Vagina (tissue), 2 donors: Measurements from ENCODE around the gene RFK.

Experiments
- POLR2A ChIP-seq, 2 donors: fragments of 450-650 bp; IDR thresholded peaks; one replicate each; pipeline ENCODE4 v1.6.1; 2017; ENCODE audit warnings: antibody characterized with exemption in 2 of 2, mild to moderate bottlenecking in 2 of 2, moderate library complexity in 2 of 2
- POLR2AphosphoS5 ChIP-seq, 2 donors: sonication (generic); formaldehyde crosslinking; IDR thresholded peaks; one replicate each; pipeline ENCODE4 v1.9.0; 2017; ENCODE audit warnings: antibody characterized with exemption in 2 of 2, mild to moderate bottlenecking in 2 of 2, low read depth in 1 of 2; ENCODE audit not compliant: insufficient read depth in 1 of 2
- TF ChIP-seq, protein P1 (sequence below), 3 experiments: fragments of 450-650 bp in 2 of 3; fragments of 200-600 bp in 1 of 3; sonication (generic) in 1 of 3; IDR thresholded peaks; one replicate each; pipeline ENCODE4 v1.5.1; 2017 to 2019; ENCODE audit warnings: antibody characterized with exemption in 3 of 3, mild to moderate bottlenecking in 2 of 3, moderate library complexity in 2 of 3

GRCh38 chr9:76404401-76404800 is 10.2 kb upstream of the RFK start:
- TF ChIP-seq POLR2AphosphoS5 (IDR thresholded peaks at IDR 0.05; ENCODE audit: insufficient read depth in 1 of 2, low read depth in 1 of 2): no peak
- TF ChIP-seq, protein P1, sequence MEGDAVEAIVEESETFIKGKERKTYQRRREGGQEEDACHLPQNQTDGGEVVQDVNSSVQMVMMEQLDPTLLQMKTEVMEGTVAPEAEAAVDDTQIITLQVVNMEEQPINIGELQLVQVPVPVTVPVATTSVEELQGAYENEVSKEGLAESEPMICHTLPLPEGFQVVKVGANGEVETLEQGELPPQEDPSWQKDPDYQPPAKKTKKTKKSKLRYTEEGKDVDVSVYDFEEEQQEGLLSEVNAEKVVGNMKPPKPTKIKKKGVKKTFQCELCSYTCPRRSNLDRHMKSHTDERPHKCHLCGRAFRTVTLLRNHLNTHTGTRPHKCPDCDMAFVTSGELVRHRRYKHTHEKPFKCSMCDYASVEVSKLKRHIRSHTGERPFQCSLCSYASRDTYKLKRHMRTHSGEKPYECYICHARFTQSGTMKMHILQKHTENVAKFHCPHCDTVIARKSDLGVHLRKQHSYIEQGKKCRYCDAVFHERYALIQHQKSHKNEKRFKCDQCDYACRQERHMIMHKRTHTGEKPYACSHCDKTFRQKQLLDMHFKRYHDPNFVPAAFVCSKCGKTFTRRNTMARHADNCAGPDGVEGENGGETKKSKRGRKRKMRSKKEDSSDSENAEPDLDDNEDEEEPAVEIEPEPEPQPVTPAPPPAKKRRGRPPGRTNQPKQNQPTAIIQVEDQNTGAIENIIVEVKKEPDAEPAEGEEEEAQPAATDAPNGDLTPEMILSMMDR (IDR thresholded peaks at IDR 0.05): no peak
- no peak for TF ChIP-seq POLR2A (IDR thresholded peaks at IDR 0.05)
